Esophagus mucosa (tissue), 1 donor: ENCODE data around the gene CD8B. TPM values are rescaled to one million over a fixed set of nuclear protein-coding genes. Genes with fewer than 3 reads are reported as not detected.
A peak's percentile ranks its signal among the peaks of the same experiment; 100 is the strongest.
"Not testable (repeated sequence)": the region's sequence is repeated elsewhere in the genome, so short reads cannot be mapped to it uniquely, and the experiment has no call there.

Source experiments
- ATAC-seq: fragments of 200-7000 bp; cut with Tn5 transposase; one replicate; pipeline ENCODE4 v1.9.1; 2020
- total RNA-seq: library from RNA; stranded (reverse); gene quantifications from one replicate; pipeline ENCODE4 v1.2.4, GENCODE V29; 2023
- donor health status: DM: yes; HTN: yes; CAD: no.

The CD8B gene
- total RNA-seq = not detected

- not testable (repeated sequence) for ATAC-seq
Observed at GRCh38 chr2:86861628-86862379, at the start of gene CD8B. TSS of gene CD8B (minus strand) at chr2:86861886. CDS start at chr2:86861865, 21 bp downstream.

- not testable (repeated sequence) for ATAC-seq
Observed at GRCh38 chr2:86905868-86906267, 44.2 kb upstream of the CD8B start.

GRCh38 chr2:86900687-86901086 lies 39.0 kb upstream of the CD8B start:
- ATAC-seq = not testable (repeated sequence)

- not testable (repeated sequence) for ATAC-seq
Observed at GRCh38 chr2:86886026-86886425, 24.3 kb upstream of the CD8B start.

GRCh38 chr2:86882865-86883264 lies 21.2 kb upstream of the CD8B start:
- ATAC-seq = not testable (repeated sequence)

- not testable (repeated sequence) for ATAC-seq
Observed at GRCh38 chr2:86882118-86882665, 20.5 kb upstream of the CD8B start.

- ATAC-seq = not testable (repeated sequence)
Observed at GRCh38 chr2:86878986-86879385, 17.3 kb upstream of the CD8B start.

GRCh38 chr2:86870941-86871340 lies 9.3 kb upstream of the CD8B start:
- not testable (repeated sequence) for ATAC-seq

- ATAC-seq = not testable (repeated sequence)
Observed at GRCh38 chr2:86868895-86869468, 7.3 kb upstream of the CD8B start.

GRCh38 chr2:86862380-86862703 lies 656 bp upstream of the CD8B start:
- ATAC-seq = not testable (repeated sequence)

GRCh38 chr2:86861175-86861574 lies 511 bp downstream of the CD8B start:
- not testable (repeated sequence) for ATAC-seq

- ATAC-seq = not testable (repeated sequence)
Observed at GRCh38 chr2:86860573-86860972, 1.1 kb downstream of the CD8B start.

GRCh38 chr2:86857688-86858087 lies 4.0 kb downstream of the CD8B start:
- ATAC-seq = not testable (repeated sequence)

GRCh38 chr2:86856498-86856897 lies 5.2 kb downstream of the CD8B start:
- ATAC-seq = not testable (repeated sequence)

GRCh38 chr2:86855981-86856380 lies 5.7 kb downstream of the CD8B start:
- ATAC-seq = not testable (repeated sequence)

GRCh38 chr2:86851581-86851980 lies 10.1 kb downstream of the CD8B start:
- not testable (repeated sequence) for ATAC-seq

- not testable (repeated sequence) for ATAC-seq
Observed at GRCh38 chr2:86842607-86843234, 19.0 kb downstream of the CD8B start.

GRCh38 chr2:86841330-86841729 lies 20.4 kb downstream of the CD8B start:
- ATAC-seq = not testable (repeated sequence)

- not testable (repeated sequence) for ATAC-seq
Observed at GRCh38 chr2:86839871-86840548, 21.7 kb downstream of the CD8B start.

GRCh38 chr2:86839455-86839854 lies 22.2 kb downstream of the CD8B start:
- ATAC-seq = not testable (repeated sequence)

- ATAC-seq = not testable (repeated sequence)
Observed at GRCh38 chr2:86837714-86838113, 24.0 kb downstream of the CD8B start.

GRCh38 chr2:86836915-86837695 lies 24.6 kb downstream of the CD8B start:
- ATAC-seq = peak; percentile 95
